Measurements from ENCODE around the gene THOC2. TPM values are rescaled to one million over a fixed set of nuclear protein-coding genes. Genes with fewer than 3 reads are reported as not detected.
"Not testable (repeated sequence)": the region's sequence is repeated elsewhere in the genome, so short reads cannot be mapped to it uniquely, and the experiment has no call there.

THOC2 gene
- total and polyA plus RNA-seq, 3 experiments from 2014 or later: 54.6 to 69.5 (median 63.0) TPM

- no peaks in the 10 kb centered on the region for H3K4me1 Mint-ChIP-seq
- Histone ChIP-seq H3K27me3 (ENCODE audit: insufficient read depth, low read length, poor library complexity, severe bottlenecking) (no peaks in the 10 kb centered on the region), H3K36me3 (ENCODE audit: insufficient read depth, low read length) (no peaks in the 10 kb centered on the region), H3K4me3 (ENCODE audit: low read length) (no peak overlapping the region), H3K27ac (ENCODE audit: low read depth, low read length) (no peak overlapping the region), H3K4me1 (ENCODE audit: insufficient read depth, low read length) (no peaks in the 10 kb centered on the region), H3K9me3 (ENCODE audit: low read length) (no peaks in the 10 kb centered on the region)
- POLR2A ChIA-PET: no interaction called here
- H3K27me3 Mint-ChIP-seq: peaks cover 0 to 4% of the 10 kb centered on the region in 2 donors
- CTCF ChIA-PET: no interaction called here
- peaks cover 0 to 6% (median 3%) of the 10 kb centered on the region in 5 donors for H3K9me3 Mint-ChIP-seq
- DNase-seq: no peak
- no peak overlapping the region for H3K27ac Mint-ChIP-seq
- no peaks in the 10 kb centered on the region for H3K36me3 Mint-ChIP-seq
- H3K4me3 Mint-ChIP-seq: no peak overlapping the region
Observed at GRCh38 chrX:123580792-123581191, 152.1 kb downstream of the THOC2 start.

DNA sequence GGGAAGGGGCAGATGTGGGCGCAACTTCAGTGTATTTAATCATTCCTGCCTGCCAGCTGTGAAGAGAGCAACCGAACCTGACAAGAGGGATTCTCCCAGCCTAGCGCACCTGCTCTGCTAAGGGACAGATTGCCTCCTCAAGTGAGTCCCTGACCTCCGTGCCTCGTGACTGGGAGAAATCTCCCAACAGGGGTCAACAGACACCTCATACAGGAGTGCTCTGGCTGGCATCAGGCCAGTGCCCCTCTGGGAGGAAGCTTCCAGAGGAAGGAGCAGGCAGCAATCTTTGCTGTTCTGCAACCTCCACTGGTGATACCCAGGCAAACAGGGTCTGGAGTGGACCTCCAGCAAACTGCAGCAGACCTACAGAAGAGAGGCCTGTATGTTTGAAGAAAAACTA lies 158.8 kb downstream of the THOC2 start:
- not testable (repeated sequence) for H3K36me3 Mint-ChIP-seq

DNA sequence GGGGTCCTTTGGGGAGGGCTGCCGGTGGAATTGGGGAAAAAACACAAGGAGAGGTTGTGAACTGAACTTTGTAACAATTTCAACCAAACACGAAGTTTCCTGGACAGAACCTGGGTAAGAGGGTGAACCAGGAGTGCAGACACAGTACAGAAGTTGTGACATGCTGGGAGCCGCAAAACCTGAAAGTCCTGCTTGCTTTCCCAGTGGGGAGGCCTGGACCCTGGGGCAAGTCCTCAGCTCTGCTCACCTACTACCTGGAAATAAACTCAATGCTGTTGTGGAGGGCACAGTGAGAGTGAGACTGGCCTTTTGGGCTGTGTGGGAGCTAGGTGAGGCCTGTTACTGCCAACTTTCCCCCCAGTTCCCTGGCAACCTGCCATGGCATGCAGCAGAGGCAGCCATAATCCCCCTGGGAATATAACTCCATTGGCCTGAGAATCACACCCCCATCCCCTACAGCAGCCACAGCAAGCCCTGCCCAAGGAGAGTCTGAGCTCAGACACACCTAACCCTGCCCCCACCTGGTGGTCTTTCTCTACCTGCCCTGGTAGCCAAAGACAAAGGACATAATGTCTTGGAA lies 162.8 kb downstream of the THOC2 start:
- peaks cover 0 to 10% (median 8%) of the 10 kb centered on the region in 5 donors for H3K9me3 Mint-ChIP-seq
- peaks cover 0 to 4% (median 1%) of the 10 kb centered on the region in 3 donors for H3K36me3 Mint-ChIP-seq
- Histone ChIP-seq H3K4me1 (ENCODE audit: insufficient read depth, low read length) (no peaks in the 10 kb centered on the region), H3K4me3 (ENCODE audit: low read length) (no peak overlapping the region), H3K27me3 (ENCODE audit: insufficient read depth, low read length, poor library complexity, severe bottlenecking) (no peaks in the 10 kb centered on the region), H3K9me3 (ENCODE audit: low read length) (no peaks in the 10 kb centered on the region), H3K36me3 (ENCODE audit: insufficient read depth, low read length) (no peaks in the 10 kb centered on the region), H3K27ac (ENCODE audit: low read depth, low read length) (no peak overlapping the region)
- no peak overlapping the region for H3K4me3 Mint-ChIP-seq
- CTCF ChIA-PET: no interaction called here
- no peak for DNase-seq
- H3K4me1 Mint-ChIP-seq: no peaks in the 10 kb centered on the region
- H3K27ac Mint-ChIP-seq: no peak overlapping the region
- POLR2A ChIA-PET: no interaction called here
- peaks cover 13 to 14% of the 10 kb centered on the region in 2 donors for H3K27me3 Mint-ChIP-seq

More for the DNA sequence above, 158.8 kb downstream of the THOC2 start:
- H3K9me3 ChIP-seq (ENCODE audit: low read length); CTCF ChIA-PET; POLR2A ChIA-PET; H3K27ac ChIP-seq (ENCODE audit: low read depth, low read length); DNase-seq; H3K27me3 ChIP-seq (ENCODE audit: insufficient read depth, low read length, poor library complexity, severe bottlenecking); H3K4me3 ChIP-seq (ENCODE audit: low read length); H3K4me3 Mint-ChIP-seq; H3K27ac Mint-ChIP-seq; H3K36me3 ChIP-seq (ENCODE audit: insufficient read depth, low read length); H3K4me1 Mint-ChIP-seq; H3K4me1 ChIP-seq (ENCODE audit: insufficient read depth, low read length): not testable (repeated sequence)
- Mint-ChIP-seq H3K27me3 (peaks cover 13 to 22% of the 10 kb centered on the region in 2 donors), H3K9me3 (peaks cover 0 to 19% (median 11%) of the 10 kb centered on the region in 5 donors)

DNA sequence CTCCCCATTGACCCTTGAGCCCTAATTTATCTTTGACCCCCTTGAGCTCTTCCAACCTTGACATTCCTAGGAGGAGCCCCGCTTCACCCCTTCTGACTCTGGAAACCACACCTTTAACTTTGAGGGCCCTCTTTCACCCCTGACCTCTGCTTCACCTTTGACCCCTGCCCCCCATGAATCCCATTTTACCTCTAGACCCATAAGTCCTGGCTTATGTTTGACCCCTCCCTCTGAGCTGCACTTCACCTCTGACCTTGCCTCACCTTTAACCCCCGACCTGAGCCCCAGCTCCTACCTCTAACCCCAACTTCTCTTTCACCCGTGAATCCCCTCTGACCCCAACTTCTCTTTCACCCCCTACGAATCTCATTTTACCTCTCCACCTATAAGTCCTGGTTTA lies 169.7 kb downstream of the THOC2 start:
- H3K27me3 Mint-ChIP-seq: peaks cover 0 to 4% of the 10 kb centered on the region in 2 donors
- H3K4me1 Mint-ChIP-seq: no peaks in the 10 kb centered on the region
- CTCF ChIA-PET: no interaction called here
- Histone ChIP-seq H3K4me1 (ENCODE audit: insufficient read depth, low read length) (no peaks in the 10 kb centered on the region), H3K4me3 (ENCODE audit: low read length) (no peak overlapping the region), H3K36me3 (ENCODE audit: insufficient read depth, low read length) (no peaks in the 10 kb centered on the region), H3K27me3 (ENCODE audit: insufficient read depth, low read length, poor library complexity, severe bottlenecking) (no peaks in the 10 kb centered on the region), H3K27ac (ENCODE audit: low read depth, low read length) (no peak overlapping the region), H3K9me3 (ENCODE audit: low read length) (no peaks in the 10 kb centered on the region)
- peaks cover 0 to 1% (median 0%) of the 10 kb centered on the region in 3 donors for H3K36me3 Mint-ChIP-seq
- POLR2A ChIA-PET: no interaction called here
- H3K9me3 Mint-ChIP-seq: peaks cover 0 to 3% (median 0%) of the 10 kb centered on the region in 5 donors
- H3K4me3 Mint-ChIP-seq: no peak overlapping the region
- DNase-seq: no peak
- H3K27ac Mint-ChIP-seq: no peak overlapping the region

GRCh38 chrX:123562342-123563146 lies 170.3 kb downstream of the THOC2 start:
- CTCF ChIA-PET: no interaction called here
- peaks cover 0 to 2% (median 0%) of the 10 kb centered on the region in 5 donors for H3K9me3 Mint-ChIP-seq
- no peaks in the 10 kb centered on the region for H3K9me3 ChIP-seq (ENCODE audit: low read length)

GRCh38 chrX:123561439-123562215 lies 171.2 kb downstream of the THOC2 start:
- Mint-ChIP-seq H3K27me3 (peaks cover 0 to 4% of the 10 kb centered on the region in 2 donors), H3K36me3 (peaks cover 0 to 1% (median 0%) of the 10 kb centered on the region in 3 donors), H3K9me3 (peaks cover 0 to 2% (median 0%) of the 10 kb centered on the region in 5 donors), H3K27ac (no peak overlapping the region), H3K4me3 (no peak overlapping the region), H3K4me1 (no peaks in the 10 kb centered on the region)
- H3K27ac ChIP-seq (ENCODE audit: low read depth, low read length): no peak overlapping the region
- H3K27me3 ChIP-seq (ENCODE audit: insufficient read depth, low read length, poor library complexity, severe bottlenecking): no peaks in the 10 kb centered on the region
- H3K9me3 ChIP-seq (ENCODE audit: low read length): no peaks in the 10 kb centered on the region
- POLR2A ChIA-PET: no interaction called here
- DNase-seq: no peak
- H3K4me1 ChIP-seq (ENCODE audit: insufficient read depth, low read length): no peaks in the 10 kb centered on the region
- no peaks in the 10 kb centered on the region for H3K36me3 ChIP-seq (ENCODE audit: insufficient read depth, low read length)
- CTCF ChIA-PET: no interaction called here
- no peak overlapping the region for H3K4me3 ChIP-seq (ENCODE audit: low read length)

More at GRCh38 chrX:123562342-123563146, 170.3 kb downstream of the THOC2 start:
- POLR2A ChIA-PET: no interaction called here
- Histone ChIP-seq H3K4me3 (ENCODE audit: low read length) (no peak overlapping the region), H3K4me1 (ENCODE audit: insufficient read depth, low read length) (no peaks in the 10 kb centered on the region), H3K27me3 (ENCODE audit: insufficient read depth, low read length, poor library complexity, severe bottlenecking) (no peaks in the 10 kb centered on the region), H3K27ac (ENCODE audit: low read depth, low read length) (no peak overlapping the region), H3K36me3 (ENCODE audit: insufficient read depth, low read length) (no peaks in the 10 kb centered on the region)
- Mint-ChIP-seq H3K4me1 (no peaks in the 10 kb centered on the region), H3K27me3 (peaks cover 0 to 4% of the 10 kb centered on the region in 2 donors), H3K36me3 (peaks cover 0 to 1% (median 0%) of the 10 kb centered on the region in 3 donors), H3K4me3 (no peak overlapping the region), H3K27ac (no peak overlapping the region)
- DNase-seq: no peak

GRCh38 chrX:123550829-123551228 lies 182.0 kb downstream of the THOC2 start:
- Histone ChIP-seq H3K4me3 (ENCODE audit: low read length) (no peak overlapping the region), H3K27ac (ENCODE audit: low read depth, low read length) (no peak overlapping the region), H3K4me1 (ENCODE audit: insufficient read depth, low read length) (no peaks in the 10 kb centered on the region), H3K36me3 (ENCODE audit: insufficient read depth, low read length) (no peaks in the 10 kb centered on the region), H3K27me3 (ENCODE audit: insufficient read depth, low read length, poor library complexity, severe bottlenecking) (no peaks in the 10 kb centered on the region), H3K9me3 (ENCODE audit: low read length) (no peaks in the 10 kb centered on the region)
- POLR2A ChIA-PET: no interaction called here
- CTCF ChIA-PET: no interaction called here
- Mint-ChIP-seq H3K27me3 (peaks cover 3% of the 10 kb centered on the region in 2 donors), H3K36me3 (no peaks in the 10 kb centered on the region), H3K4me1 (no peaks in the 10 kb centered on the region), H3K4me3 (no peak overlapping the region), H3K9me3 (peaks cover 0 to 2% (median 0%) of the 10 kb centered on the region in 5 donors), H3K27ac (no peak overlapping the region)
- no peak for DNase-seq

All from CD8-positive, alpha-beta memory T cell (primary cell).